Ovary (tissue), 9 donors: ENCODE results near the gene REV1. TPM values are rescaled to one million over a fixed set of nuclear protein-coding genes. Genes with fewer than 3 reads are reported as not detected.

Experiments used
- DNase-seq, 5 donors: peaks; one replicate each; pipeline ENCODE4 v3.0.0-alpha.2; 2019 to 2020
- H3K27ac ChIP-seq, 2 donors: fragments of 200-600 bp; one replicate each; pipeline versions ENCODE4 v1.5.1 to v1.8.0; 2019 to 2022
- H3K27me3 ChIP-seq: fragments of 200-600 bp; one replicate; pipeline ENCODE4 v1.8.0; 2022
- H3K36me3 ChIP-seq: fragments of 200-600 bp; sonication (generic); one replicate; pipeline ENCODE4 v1.5.1; 2019
- H3K4me1 ChIP-seq: one replicate; pipeline ENCODE4 v1.8.1; 2013; ENCODE audit warnings: mild to moderate bottlenecking, moderate library complexity; ENCODE audit not compliant: insufficient read depth
- H3K4me3 ChIP-seq: fragments of 200-600 bp; sonication (generic); one replicate; pipeline ENCODE4 v1.5.1; 2017
- H3K9me3 ChIP-seq, 2 donors: fragments of 200-600 bp in 1 of 2; sonication (generic) in 1 of 2; one replicate each; pipeline versions ENCODE4 v1.5.1 to v1.8.1; 2013 to 2019; ENCODE audit warnings: mild to moderate bottlenecking in 1 of 2, moderate library complexity in 1 of 2
- EP300 ChIP-seq: sonication (generic); formaldehyde crosslinking; IDR thresholded peaks from one replicate; pipeline ENCODE4 v1.6.1; 2017; ENCODE audit warnings: antibody characterized with exemption
- POLR2A ChIP-seq: fragments of 450-650 bp; IDR thresholded peaks from one replicate; pipeline ENCODE4 v1.6.1; 2017; ENCODE audit warnings: antibody characterized with exemption, mild to moderate bottlenecking, moderate library complexity
- WGBS, 3 donors: extraction: QIAGEN DNeasy Blood & Tissue Kit in 1 of 3; methylation state at CpG; one replicate each; pipeline versions ENCODE4 v1.1.5 to v1.1.7; 2013 to 2017; 5-methylcytosine and 5-hydroxymethylcytosine counted together
- intact Hi-C, 4 donors: fragments of 100-400 bp; cut with DNase I; formaldehyde crosslinking; loops; one replicate each; pipeline versions ENCODE4 v1.11.0 to v1.15.1; 2022 to 2023
- polyA plus RNA-seq, 2 donors: library from polyadenylated mRNA; stranded (reverse); fragments of 200-250 nt in 1 of 2; fragments of 350-450 nt in 1 of 2; fragmentation: Illumina TruSeq in 1 of 2; extraction: RNeasy Lipid Tissue Mini Kit (QIAGEN cat#74804) in 1 of 2; gene quantifications; one replicate each; pipeline ENCODE4 v1.2.3, GENCODE V29; 2013 to 2014
- total RNA-seq, 7 donors: library from RNA; depleted of rRNA in 2 of 7; stranded (reverse); fragments of >200 nt in 2 of 7; fragmentation: NEBNext Ultra II Directional in 3 of 7; extraction: Animal tissue kit (Norgen Biotek cat#: 25700) in 3 of 7; gene quantifications; one replicate each; pipeline versions ENCODE4 v1.1.0 to v1.2.4, GENCODE V29; 2016 to 2023
- TF ChIP-seq, protein P1 (sequence below), 3 donors: fragments of 450-650 bp in 2 of 3; fragments of 200-600 bp in 1 of 3; IDR thresholded peaks; one replicate each; pipeline versions ENCODE4 v1.5.1 to v1.8.0; 2016 to 2022; ENCODE audit warnings: antibody characterized with exemption in 3 of 3, mild to moderate bottlenecking in 1 of 3
- donor health status: DM: no; HTN: no; CAD: no; lungs with moderate emphysema.
- donor health status: DM: no; HTN: no; CAD: no.
- donor health status: Bipolar disorder and iron deficiency.
- donor health status: DM: yes; HTN: yes; CAD: no.
- donor health status: DM: no; HTN: no; CAD: no.
- donor health status: DM: yes; HTN: yes; CAD: no.

REV1 gene
- total and polyA plus RNA-seq, 9 donors = 25.4 to 63.3 (median 43.6) TPM

GRCh38 chr2:99414566-99414965 lies 75.3 kb downstream of the REV1 start:
- no peak overlapping the region for H3K27ac ChIP-seq
- H3K9me3 ChIP-seq = no peaks in the 10 kb centered on the region
- no peaks in the 10 kb centered on the region for H3K4me1 ChIP-seq
- intact Hi-C loops = no loop called here
- H3K27me3 ChIP-seq = no peaks in the 10 kb centered on the region
- TF ChIP-seq EP300 (no peak), POLR2A (no peak)
- TF ChIP-seq, protein P1, sequence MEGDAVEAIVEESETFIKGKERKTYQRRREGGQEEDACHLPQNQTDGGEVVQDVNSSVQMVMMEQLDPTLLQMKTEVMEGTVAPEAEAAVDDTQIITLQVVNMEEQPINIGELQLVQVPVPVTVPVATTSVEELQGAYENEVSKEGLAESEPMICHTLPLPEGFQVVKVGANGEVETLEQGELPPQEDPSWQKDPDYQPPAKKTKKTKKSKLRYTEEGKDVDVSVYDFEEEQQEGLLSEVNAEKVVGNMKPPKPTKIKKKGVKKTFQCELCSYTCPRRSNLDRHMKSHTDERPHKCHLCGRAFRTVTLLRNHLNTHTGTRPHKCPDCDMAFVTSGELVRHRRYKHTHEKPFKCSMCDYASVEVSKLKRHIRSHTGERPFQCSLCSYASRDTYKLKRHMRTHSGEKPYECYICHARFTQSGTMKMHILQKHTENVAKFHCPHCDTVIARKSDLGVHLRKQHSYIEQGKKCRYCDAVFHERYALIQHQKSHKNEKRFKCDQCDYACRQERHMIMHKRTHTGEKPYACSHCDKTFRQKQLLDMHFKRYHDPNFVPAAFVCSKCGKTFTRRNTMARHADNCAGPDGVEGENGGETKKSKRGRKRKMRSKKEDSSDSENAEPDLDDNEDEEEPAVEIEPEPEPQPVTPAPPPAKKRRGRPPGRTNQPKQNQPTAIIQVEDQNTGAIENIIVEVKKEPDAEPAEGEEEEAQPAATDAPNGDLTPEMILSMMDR (IDR thresholded peaks at IDR 0.05) = no peak
- H3K36me3 ChIP-seq = no peaks in the 10 kb centered on the region
- DNase-seq = no peak
- WGBS, 3 donors = 89 to 100% (median 93%) methylated on average over 1 of the region's 1 CpG
- H3K4me3 ChIP-seq = no peak overlapping the region

DNA sequence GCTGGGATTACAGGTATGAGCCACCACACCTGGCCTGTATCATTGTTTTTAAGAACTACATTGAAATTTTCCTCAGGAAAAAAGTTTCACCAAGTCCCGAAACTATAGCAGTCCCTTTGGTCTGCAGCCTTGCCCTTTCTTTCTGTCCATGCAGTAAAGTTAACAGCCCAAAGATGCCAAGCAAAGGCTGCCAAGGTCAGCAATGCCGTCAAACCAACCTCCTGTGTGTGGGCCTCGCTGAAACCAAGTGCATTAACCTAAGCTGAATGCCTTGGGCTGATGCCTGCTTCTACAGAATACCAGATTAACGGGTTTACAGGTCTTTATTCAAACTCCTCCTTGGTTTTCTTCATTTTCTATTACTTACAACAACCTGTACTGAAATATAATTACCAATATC lies 79.5 kb downstream of the REV1 start:
- H3K36me3 ChIP-seq = no peaks in the 10 kb centered on the region
- no peaks in the 10 kb centered on the region for H3K9me3 ChIP-seq
- H3K4me1 ChIP-seq = no peaks in the 10 kb centered on the region
- 89 to 91% (median 90%) methylated on average over 4 of the region's 4 CpGs for WGBS, 3 donors
- no peak overlapping the region for H3K4me3 ChIP-seq
- intact Hi-C loops = no loop called here
- H3K27me3 ChIP-seq = no peaks in the 10 kb centered on the region
- TF ChIP-seq, protein P1 (IDR thresholded peaks at IDR 0.05) = no peak
- TF ChIP-seq EP300 (no peak), POLR2A (no peak)
- H3K27ac ChIP-seq = no peak overlapping the region
- no peak for DNase-seq

DNA sequence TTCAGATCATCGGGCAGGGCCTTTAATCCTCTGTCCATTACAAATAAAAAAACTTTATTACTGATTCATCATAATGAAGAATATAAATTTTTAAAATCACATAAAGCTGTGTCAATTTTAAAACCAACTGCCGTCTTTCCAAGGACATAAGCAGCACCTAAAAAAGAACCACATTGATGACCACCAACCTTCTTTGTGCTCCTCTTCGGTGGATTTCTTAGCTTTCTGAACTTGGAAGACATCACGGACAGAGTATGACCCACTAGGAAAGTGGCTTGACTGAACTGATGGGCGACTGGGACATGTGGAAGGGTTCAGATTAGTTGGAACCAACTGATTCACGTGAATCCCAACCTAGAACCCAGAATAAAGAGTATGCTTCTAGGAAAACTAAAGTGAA lies 83.7 kb downstream of the REV1 start:
- no peaks in the 10 kb centered on the region for H3K9me3 ChIP-seq
- H3K4me1 ChIP-seq = no peaks in the 10 kb centered on the region
- WGBS, 3 donors = 89 to 90% (median 90%) methylated on average over 6 of the region's 6 CpGs
- H3K36me3 ChIP-seq = no peaks in the 10 kb centered on the region
- no peaks in the 10 kb centered on the region for H3K27me3 ChIP-seq
- intact Hi-C loops = no loop called here
- TF ChIP-seq POLR2A (no peak), EP300 (no peak)
- TF ChIP-seq, protein P1 (IDR thresholded peaks at IDR 0.05) = no peak
- H3K27ac ChIP-seq = no peak overlapping the region
- no peak overlapping the region for H3K4me3 ChIP-seq
- no peak for DNase-seq

GRCh38 chr2:99404797-99405669 lies 84.8 kb downstream of the REV1 start:
- 73 to 85% (median 75%) methylated on average over 5 of the region's 5 CpGs for WGBS, 3 donors
- no peaks in the 10 kb centered on the region for H3K4me1 ChIP-seq
- no peak overlapping the region for H3K27ac ChIP-seq
- no peaks in the 10 kb centered on the region for H3K9me3 ChIP-seq
- intact Hi-C loops = no loop called here
- DNase-seq = no peak
- no peak overlapping the region for H3K4me3 ChIP-seq
- TF ChIP-seq EP300 (no peak), POLR2A (no peak)
- TF ChIP-seq, protein P1 (IDR thresholded peaks at IDR 0.05) = no peak
- H3K36me3 ChIP-seq = no peaks in the 10 kb centered on the region
- H3K27me3 ChIP-seq = no peaks in the 10 kb centered on the region
